Esophagus muscularis mucosa (tissue), 4 donors: ENCODE results near the gene GDF15. TPM values are rescaled to one million over a fixed set of nuclear protein-coding genes. Genes with fewer than 3 reads are reported as not detected.
A peak's percentile ranks its signal among the peaks of the same experiment; 100 is the strongest.

ENCODE experiments used
- DNase-seq: peaks from one replicate; pipeline ENCODE4 v3.0.0-alpha.2; 2017; ENCODE audit errors: extremely low spot score
- H3K27ac ChIP-seq, 4 donors: fragments of 200-600 bp; sonication (generic); replicated peaks in 1 of 4; 1 replicate in 3 of 4; 2 replicates in 1 of 4; pipeline ENCODE4 v1.5.1; 2016 to 2019; ENCODE audit warnings: mild to moderate bottlenecking in 1 of 4
- H3K27me3 ChIP-seq, 4 donors: fragments of 200-600 bp; sonication (generic); one replicate each; pipeline versions ENCODE4 v1.5.1 to v1.6.0; 2016 to 2019
- H3K36me3 ChIP-seq, 4 donors: fragments of 200-600 bp; sonication (generic); one replicate each; pipeline ENCODE4 v1.5.1; 2016 to 2019
- H3K4me1 ChIP-seq, 4 donors: fragments of 200-600 bp; sonication (generic); one replicate each; pipeline ENCODE4 v1.5.1; 2016 to 2019
- H3K4me3 ChIP-seq, 4 donors: fragments of 200-600 bp; sonication (generic); 1 replicate in 2 of 4; 2 replicates in 2 of 4; pipeline ENCODE4 v1.5.1; 2016 to 2019; ENCODE audit warnings: mild to moderate bottlenecking in 4 of 4, moderate library complexity in 1 of 4
- H3K9me3 ChIP-seq, 4 donors: fragments of 200-600 bp; sonication (generic); 1 replicate in 3 of 4; 2 replicates in 1 of 4; pipeline ENCODE4 v1.5.1; 2016 to 2019
- CTCF ChIP-seq, 3 experiments: fragments of 200-600 bp in 2 of 3; fragments of 450-650 bp in 1 of 3; sonication (generic) in 2 of 3; IDR thresholded peaks; one replicate each; pipeline ENCODE4 v1.5.1; 2017 to 2019; ENCODE audit warnings: antibody characterized with exemption in 3 of 3, mild to moderate bottlenecking in 2 of 3, moderate library complexity in 1 of 3
- EP300 ChIP-seq: sonication (generic); formaldehyde crosslinking; IDR thresholded peaks from one replicate; pipeline ENCODE4 v1.6.1; 2017; ENCODE audit warnings: antibody characterized with exemption
- POLR2A ChIP-seq: fragments of 450-650 bp; IDR thresholded peaks from one replicate; pipeline ENCODE4 v1.6.1; 2017; ENCODE audit warnings: antibody characterized with exemption, moderate library complexity, mild to moderate bottlenecking, low read depth
- POLR2AphosphoS5 ChIP-seq, 2 donors: sonication (generic); formaldehyde crosslinking; IDR thresholded peaks; one replicate each; pipeline ENCODE4 v1.6.1; 2017; ENCODE audit warnings: antibody characterized with exemption in 2 of 2
- WGBS: methylation state at CpG from one replicate; pipeline ENCODE4 v1.1.5; 2018; 5-methylcytosine and 5-hydroxymethylcytosine counted together
- intact Hi-C: fragments of 100-400 bp; cut with DNase I; formaldehyde crosslinking; loops from one replicate; pipeline ENCODE4 v1.15.1; 2023
- total RNA-seq, 4 donors: library from RNA; depleted of rRNA; stranded (reverse); fragments of >200 nt; gene quantifications; one replicate each; pipeline versions ENCODE4 v1.1.0 to v1.2.1, GENCODE V29; 2016

GDF15 gene
- total RNA-seq, 4 donors from 2014 or later = 1.6 to 5.6 (median 3.8) TPM

- TF ChIP-seq POLR2A (no peak), EP300 (no peak), POLR2AphosphoS5 (IDR thresholded peaks at IDR 0.05) (no peak), CTCF (IDR thresholded peaks at IDR 0.05) (no peak)
- H3K27ac ChIP-seq = no peak overlapping the region
These were observed 6.5 kb downstream of the GDF15 start for GRCh38 chr19:18392417-18392816.

GRCh38 chr19:18392926-18393325 is 7.0 kb downstream of the GDF15 start:
- intact Hi-C loops = no loop called here
- Histone ChIP-seq H3K9me3 (no peaks in the 10 kb centered on the region), H3K4me3 (no peak overlapping the region), H3K36me3 (no peaks in the 10 kb centered on the region), H3K27me3 (peaks cover 0 to 30% (median 11%) of the 10 kb centered on the region in 4 donors), H3K4me1 (peaks cover 7 to 24% (median 19%) of the 10 kb centered on the region in 4 donors), H3K27ac (peak overlapping the region in 2 of 4 donors; percentile 7 to 13)
- TF ChIP-seq CTCF (IDR thresholded peaks at IDR 0.05) (no peak), POLR2AphosphoS5 (IDR thresholded peaks at IDR 0.05) (no peak), POLR2A (no peak), EP300 (no peak)
- whole genome bisulfite sequencing = 81% methylated on average over 5 of the region's 5 CpGs
- no peak for DNase-seq

More at GRCh38 chr19:18392417-18392816, 6.5 kb downstream of the GDF15 start:
- H3K4me3 ChIP-seq = no peak overlapping the region
- WGBS = 71% methylated on average over 10 of the region's 11 CpGs
- intact Hi-C loops = no loop called here
- peaks cover 8 to 22% (median 19%) of the 10 kb centered on the region in 4 donors for H3K4me1 ChIP-seq
- DNase-seq = no peak
- H3K9me3 ChIP-seq = no peaks in the 10 kb centered on the region
- H3K27me3 ChIP-seq = peaks cover 0 to 25% (median 9%) of the 10 kb centered on the region in 4 donors
- H3K36me3 ChIP-seq = no peaks in the 10 kb centered on the region

- Histone ChIP-seq H3K9me3 (no peaks in the 10 kb centered on the region), H3K27me3 (peaks cover 0 to 36% (median 11%) of the 10 kb centered on the region in 4 donors), H3K4me3 (peak overlapping the region in 1 of 4 donors; percentile 5), H3K36me3 (no peaks in the 10 kb centered on the region), H3K27ac (peak overlapping the region in 2 of 4 donors; percentile 7 to 13), H3K4me1 (peaks cover under 1 to 17% (median 13%) of the 10 kb centered on the region in 4 donors)
- WGBS = 73% methylated on average over 7 of the region's 7 CpGs
- no peak for DNase-seq
- TF ChIP-seq POLR2AphosphoS5 (IDR thresholded peaks at IDR 0.05) (no peak), EP300 (no peak), POLR2A (no peak), CTCF (IDR thresholded peaks at IDR 0.05) (no peak)
- intact Hi-C loops = no loop called here
These were observed 7.9 kb downstream of the GDF15 start for GRCh38 chr19:18393836-18394235.

GRCh38 chr19:18396471-18397241 is 10.7 kb downstream of the GDF15 start:
- Histone ChIP-seq H3K27me3 (peaks cover 0 to 36% (median 11%) of the 10 kb centered on the region in 4 donors), H3K36me3 (no peaks in the 10 kb centered on the region), H3K4me1 (peaks cover 0 to 20% (median 14%) of the 10 kb centered on the region in 4 donors), H3K9me3 (no peaks in the 10 kb centered on the region), H3K4me3 (peak overlapping the region; percentile 24 to 52 (median 39)), H3K27ac (no peak overlapping the region)
- no peak for DNase-seq
- WGBS = 47% methylated on average over 19 of the region's 37 CpGs
- intact Hi-C loops = no loop called here
- no peak for TF ChIP-seq CTCF (IDR thresholded peaks at IDR 0.05)
- no peak for TF ChIP-seq EP300
- TF ChIP-seq POLR2AphosphoS5 (IDR thresholded peaks at IDR 0.05) = no peak
- TF ChIP-seq POLR2A = no peak
